Muscle of arm (tissue), 12 donors: ENCODE measurements around the gene TLCD3A. TPM values are rescaled to one million over a fixed set of nuclear protein-coding genes. Genes with fewer than 3 reads are reported as not detected.
"Not testable (repeated sequence)": the region's sequence is repeated elsewhere in the genome, so short reads cannot be mapped to it uniquely, and the experiment has no call there.

ENCODE experiments used
- DNase-seq: peaks from one replicate; pipeline ENCODE4 v3.0.0-alpha.2; 2013
- polyA plus RNA-seq, 12 donors: library from polyadenylated mRNA; unstranded; fragments of 120-200 nt; gene quantifications; one replicate each; pipeline ENCODE4 v1.2.1, GENCODE V29; 2013; ENCODE audit not compliant: insufficient read length in 12 of 12

TLCD3A gene
- polyA plus RNA-seq, 12 donors: 5.4 to 25.7 (median 16.3) TPM; not detected in 1

GRCh38 chr17:746181-746580 lies 13.8 kb downstream of the TLCD3A start:
- DNase-seq: no peak

- no peak for DNase-seq
Observed at GRCh38 chr17:746783-747629, 14.6 kb downstream of the TLCD3A start.

- not testable (repeated sequence) for DNase-seq
Observed at GRCh38 chr17:748604-749003, 16.2 kb downstream of the TLCD3A start.

- not testable (repeated sequence) for DNase-seq
Observed at GRCh38 chr17:749359-749758, 17.0 kb downstream of the TLCD3A start.

GRCh38 chr17:750431-751037 lies 18.1 kb downstream of the TLCD3A start:
- no peak for DNase-seq

- DNase-seq: no peak
Observed at GRCh38 chr17:751269-752001, 19.0 kb downstream of the TLCD3A start.

- peak; percentile 95 for DNase-seq
Observed at GRCh38 chr17:752002-752619, 19.7 kb downstream of the TLCD3A start, which contains the start of gene GEMIN4. GEMIN4 (minus strand) TSS chr17:752264; CDS start chr17:752142, 122 bp downstream.

GRCh38 chr17:752620-753219 lies 20.3 kb downstream of the TLCD3A start:
- DNase-seq: peak; percentile 80

- no peak for DNase-seq
Observed at GRCh38 chr17:753418-753817, 21.0 kb downstream of the TLCD3A start.

- not testable (repeated sequence) for DNase-seq
Observed at GRCh38 chr17:755319-755961, 23.0 kb downstream of the TLCD3A start.

- DNase-seq: not testable (repeated sequence)
Observed at GRCh38 chr17:756010-756567, 23.7 kb downstream of the TLCD3A start.

- DNase-seq: no peak
Observed at GRCh38 chr17:759964-760363, 27.6 kb downstream of the TLCD3A start.

GRCh38 chr17:760371-760770 lies 28.0 kb downstream of the TLCD3A start:
- no peak for DNase-seq

- no peak for DNase-seq
Observed at GRCh38 chr17:767076-767475, 34.7 kb downstream of the TLCD3A start.

- no peak for DNase-seq
Observed at GRCh38 chr17:773016-773415, 40.6 kb downstream of the TLCD3A start.

GRCh38 chr17:773467-774312 lies 41.3 kb downstream of the TLCD3A start:
- no peak for DNase-seq

- DNase-seq: no peak
Observed at GRCh38 chr17:774313-774584, 41.9 kb downstream of the TLCD3A start.

- no peak for DNase-seq
Observed at GRCh38 chr17:778096-778495, 45.7 kb downstream of the TLCD3A start.

GRCh38 chr17:781805-782731 lies 49.7 kb downstream of the TLCD3A start, which contains the start of the genes GLOD4 and MRM3:
GLOD4 (minus strand) TSS chr17:782280; CDS start chr17:782255, 25 bp downstream.
MRM3 (plus strand) TSS chr17:782353; CDS start chr17:782379, 26 bp downstream.
- peak; percentile 94 for DNase-seq
